Astrocyte of the spinal cord (primary cell): ENCODE results near the gene SLFN5.

Source experiments
- DNase-seq: peaks from one replicate; pipeline ENCODE4 v3.0.0; 2011; ENCODE audit warnings: low read depth, low spot score
- H3K4me3 ChIP-seq: 2 replicates; pipeline ENCODE4 v1.5.1; 2011; ENCODE audit warnings: low read depth, mild to moderate bottlenecking, low read length, moderate library complexity
- in situ Hi-C: cut with HindIII; loops from 2 replicates; pipeline ENCODE4 v1.10.0; 2017; ENCODE audit warnings: low sequenced_read_pairs
- TF ChIP-seq, protein P1 (sequence below): IDR thresholded peaks from 2 replicates; pipeline ENCODE4 v1.5.1; 2012; ENCODE audit warnings: low read depth, mild to moderate bottlenecking, low read length, inconsistent platforms

SLFN5 gene

DNA sequence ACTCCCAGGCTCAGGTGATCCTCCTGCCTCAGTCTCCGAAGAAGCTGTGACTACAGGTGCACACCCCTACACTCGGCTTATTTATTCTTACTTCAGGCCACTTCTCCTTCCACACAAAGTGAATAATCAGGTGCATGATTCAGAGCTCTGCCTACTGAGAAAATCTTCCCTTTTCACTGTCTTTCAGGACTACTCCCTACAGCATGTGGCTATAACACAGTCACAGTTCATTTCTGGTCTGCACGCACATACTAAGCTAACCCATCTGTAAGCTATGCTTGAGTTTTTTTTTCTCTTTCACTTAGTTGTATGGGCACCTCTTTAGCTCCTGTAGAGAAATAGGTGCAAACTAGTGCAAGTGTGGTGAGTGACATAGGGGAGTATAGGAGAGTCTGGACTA, 7.6 kb upstream of the SLFN5 start:
- no peak overlapping the region for H3K4me3 ChIP-seq
- no peak for DNase-seq
- TF ChIP-seq, protein P1, sequence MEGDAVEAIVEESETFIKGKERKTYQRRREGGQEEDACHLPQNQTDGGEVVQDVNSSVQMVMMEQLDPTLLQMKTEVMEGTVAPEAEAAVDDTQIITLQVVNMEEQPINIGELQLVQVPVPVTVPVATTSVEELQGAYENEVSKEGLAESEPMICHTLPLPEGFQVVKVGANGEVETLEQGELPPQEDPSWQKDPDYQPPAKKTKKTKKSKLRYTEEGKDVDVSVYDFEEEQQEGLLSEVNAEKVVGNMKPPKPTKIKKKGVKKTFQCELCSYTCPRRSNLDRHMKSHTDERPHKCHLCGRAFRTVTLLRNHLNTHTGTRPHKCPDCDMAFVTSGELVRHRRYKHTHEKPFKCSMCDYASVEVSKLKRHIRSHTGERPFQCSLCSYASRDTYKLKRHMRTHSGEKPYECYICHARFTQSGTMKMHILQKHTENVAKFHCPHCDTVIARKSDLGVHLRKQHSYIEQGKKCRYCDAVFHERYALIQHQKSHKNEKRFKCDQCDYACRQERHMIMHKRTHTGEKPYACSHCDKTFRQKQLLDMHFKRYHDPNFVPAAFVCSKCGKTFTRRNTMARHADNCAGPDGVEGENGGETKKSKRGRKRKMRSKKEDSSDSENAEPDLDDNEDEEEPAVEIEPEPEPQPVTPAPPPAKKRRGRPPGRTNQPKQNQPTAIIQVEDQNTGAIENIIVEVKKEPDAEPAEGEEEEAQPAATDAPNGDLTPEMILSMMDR, result no peak
- in situ Hi-C loops, result no loop called here

DNA sequence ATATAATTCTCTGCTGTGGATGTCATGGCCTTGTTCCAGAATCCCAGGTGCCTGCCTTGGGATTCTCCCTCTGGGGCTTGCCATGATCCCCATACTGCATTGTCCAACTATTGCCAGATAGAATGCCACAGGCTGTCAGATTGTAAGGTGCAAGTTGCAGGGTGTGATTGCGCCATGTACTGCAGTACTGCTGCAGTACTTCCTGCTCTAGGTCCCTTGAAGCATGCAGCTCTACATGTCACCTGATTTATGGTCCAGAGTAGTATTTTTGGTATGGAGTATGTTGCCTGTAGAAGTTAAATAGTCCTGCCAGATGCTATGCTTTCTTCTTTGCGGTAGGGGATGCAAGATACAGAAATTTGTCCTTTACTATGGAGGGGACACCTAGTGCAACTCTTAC, 7.0 kb upstream of the SLFN5 start:
- in situ Hi-C loops, result no loop called here
- TF ChIP-seq, protein P1, result no peak
- DNase-seq, result no peak
- H3K4me3 ChIP-seq, result no peak overlapping the region

DNA sequence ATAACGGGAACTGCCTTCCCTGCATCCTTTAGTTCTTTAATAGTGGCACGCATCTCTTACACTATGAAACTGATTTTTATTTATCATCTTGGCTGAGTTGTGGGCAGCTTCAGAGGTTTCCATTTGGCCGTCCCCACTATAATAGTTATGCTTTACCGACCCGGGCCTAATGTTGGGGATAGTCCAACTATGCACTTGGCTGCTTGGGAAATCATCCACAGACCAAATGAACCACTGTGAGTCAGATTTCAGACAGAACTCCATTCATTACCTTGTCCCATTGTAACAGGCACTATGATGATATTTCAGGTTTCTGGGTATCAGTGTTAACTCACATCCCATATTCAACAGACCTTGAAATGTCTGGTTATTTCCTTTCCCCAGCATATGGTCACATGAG, 6.1 kb upstream of the SLFN5 start:
- in situ Hi-C loops, result no loop called here
- DNase-seq, result no peak
- no peak overlapping the region for H3K4me3 ChIP-seq
- TF ChIP-seq, protein P1, result no peak

DNA sequence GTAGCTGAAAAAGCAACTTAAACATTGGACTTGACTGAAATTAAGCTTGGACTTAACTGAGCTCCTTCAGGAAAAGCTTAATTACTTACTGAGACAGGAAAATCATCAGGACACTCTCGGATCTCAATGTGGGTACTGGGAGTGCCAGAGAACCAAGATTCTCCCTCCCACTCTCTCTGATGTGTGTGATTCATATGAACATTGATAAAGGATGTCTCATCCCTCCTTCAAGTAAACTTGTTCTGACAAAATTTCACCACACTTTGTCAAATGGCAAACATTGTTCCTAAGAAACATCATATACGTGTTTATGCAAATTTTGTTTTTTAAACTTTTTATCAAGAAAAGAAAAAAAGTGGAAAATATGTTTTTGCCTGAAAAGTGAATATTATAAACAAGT, 4.1 kb upstream of the SLFN5 start:
- DNase-seq, result no peak
- in situ Hi-C loops, result no loop called here
- TF ChIP-seq, protein P1, result no peak
- no peak overlapping the region for H3K4me3 ChIP-seq

DNA sequence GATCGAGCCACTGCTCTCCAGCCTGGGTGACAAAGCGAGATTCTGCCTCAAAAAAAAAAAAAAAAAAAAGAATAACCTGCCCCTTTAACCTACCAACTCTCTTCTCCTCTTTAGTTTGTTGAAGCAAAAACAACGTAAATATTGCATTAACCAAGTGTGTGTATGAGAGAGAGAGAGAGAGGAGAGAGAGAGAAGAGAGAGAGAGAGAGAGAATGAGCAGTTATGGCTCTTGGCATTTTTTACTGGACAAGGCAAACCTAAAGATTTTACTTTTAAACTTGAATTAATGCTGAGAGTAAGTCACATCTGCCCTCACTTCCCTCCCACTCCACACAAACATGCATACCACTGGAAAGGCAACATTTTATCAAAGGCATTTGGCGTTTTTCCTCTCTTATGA, 3.0 kb upstream of the SLFN5 start:
- DNase-seq, result no peak
- no peak overlapping the region for H3K4me3 ChIP-seq
- TF ChIP-seq, protein P1, result no peak
- in situ Hi-C loops, result no loop called here

DNA sequence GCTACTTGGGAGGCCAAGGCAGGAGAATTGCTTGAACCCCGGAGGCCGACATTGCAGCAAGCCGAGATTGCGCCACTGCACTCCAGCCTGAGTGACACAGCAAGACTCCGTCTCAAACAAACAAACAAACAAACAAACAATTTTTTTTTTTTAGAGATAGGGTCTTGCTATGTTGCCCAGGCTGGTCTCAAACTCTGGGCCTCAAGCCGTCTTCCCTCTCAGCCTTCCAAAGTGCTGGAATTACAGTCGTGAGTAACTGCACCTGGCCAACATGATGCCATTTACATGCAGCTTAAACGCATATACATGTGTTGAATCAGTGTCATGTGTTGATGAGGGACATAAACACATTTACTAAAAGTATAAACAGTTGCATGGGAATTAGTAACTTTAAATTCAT, 2.0 kb upstream of the SLFN5 start:
- no peak overlapping the region for H3K4me3 ChIP-seq
- DNase-seq, result no peak
- in situ Hi-C loops, result no loop called here
- TF ChIP-seq, protein P1, result no peak

DNA sequence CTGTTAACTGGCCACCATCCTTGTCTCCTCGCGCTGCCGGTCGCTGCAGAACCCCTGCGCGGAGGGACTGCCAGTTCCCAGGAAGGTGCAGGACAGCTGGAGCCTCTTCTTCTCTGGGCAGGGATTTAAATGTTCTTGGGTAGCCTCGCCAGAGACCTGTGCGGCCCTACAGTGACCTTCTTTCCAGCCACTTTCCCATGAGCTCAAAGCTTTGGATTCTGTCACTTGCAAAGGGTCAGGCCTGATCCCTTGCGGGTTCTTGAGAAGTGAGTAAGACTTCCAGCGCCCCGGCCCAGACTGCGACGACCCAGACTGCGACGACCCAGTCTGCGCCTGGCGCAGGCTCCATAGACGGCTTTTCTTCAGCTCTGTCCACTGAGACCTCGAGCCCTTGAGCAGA, 1.4 kb upstream of the SLFN5 start:
- H3K4me3 ChIP-seq, result peak overlapping the region; percentile 69
- in situ Hi-C loops, result no loop called here
- no peak for DNase-seq
- TF ChIP-seq, protein P1, result no peak
